Fibroblast of villous mesenchyme (primary cell): ENCODE measurements around the gene PATJ. TPM values are rescaled to one million over a fixed set of nuclear protein-coding genes. Genes with fewer than 3 reads are reported as not detected.

Experiments
- DNase-seq: peaks from one replicate; pipeline ENCODE4 v3.0.0-alpha.2; 2010; ENCODE audit warnings: low read depth
- H3K4me3 ChIP-seq: 2 replicates; pipeline ENCODE4 v1.5.1; 2011; ENCODE audit warnings: low read depth, mild to moderate bottlenecking, low read length
- CTCF ChIP-seq: IDR thresholded peaks from 2 replicates; pipeline ENCODE4 v1.5.1; 2012; ENCODE audit warnings: low read depth, mild to moderate bottlenecking, low read length; ENCODE audit not compliant: insufficient read depth
- total RNA-seq: library from RNA; depleted of rRNA; stranded (reverse); fragments of >200 nt; gene quantifications from 2 replicates; pipeline ENCODE4 v1.2.3, GENCODE V29; 2012

Gene PATJ
- total RNA-seq, 1 donor: 9.5 TPM

- no peak for TF ChIP-seq CTCF
- H3K4me3 ChIP-seq: no peak overlapping the region
- DNase-seq: peak; percentile 21
Measured at GRCh38 chr1:61967750-61968149, 225.5 kb downstream of the PATJ start.

- no peak overlapping the region for H3K4me3 ChIP-seq
- no peak for TF ChIP-seq CTCF
- no peak for DNase-seq
Measured at GRCh38 chr1:61968869-61969268, 226.6 kb downstream of the PATJ start.

- no peak for DNase-seq
- no peak overlapping the region for H3K4me3 ChIP-seq
- TF ChIP-seq CTCF: no peak
Measured at GRCh38 chr1:61973100-61973837, 231.0 kb downstream of the PATJ start.

- no peak for DNase-seq
- H3K4me3 ChIP-seq: no peak overlapping the region
- TF ChIP-seq CTCF: no peak
Measured at GRCh38 chr1:61975638-61976037, 233.4 kb downstream of the PATJ start.

GRCh38 chr1:61976566-61976965 lies 234.3 kb downstream of the PATJ start:
- no peak overlapping the region for H3K4me3 ChIP-seq
- TF ChIP-seq CTCF: no peak
- DNase-seq: no peak

GRCh38 chr1:61978796-61979195 lies 236.5 kb downstream of the PATJ start:
- TF ChIP-seq CTCF: no peak
- DNase-seq: no peak
- no peak overlapping the region for H3K4me3 ChIP-seq

GRCh38 chr1:61979729-61980128 lies 237.4 kb downstream of the PATJ start:
- TF ChIP-seq CTCF: no peak
- no peak overlapping the region for H3K4me3 ChIP-seq
- DNase-seq: no peak
